Left lung (tissue), 10 donors: ENCODE measurements around the gene ZNF611. TPM values are rescaled to one million over a fixed set of nuclear protein-coding genes. Genes with fewer than 3 reads are reported as not detected.
"Not testable (repeated sequence)": the region's sequence is repeated elsewhere in the genome, so short reads cannot be mapped to it uniquely, and the experiment has no call there.

Experiments
- ATAC-seq: fragments of 200-7000 bp; cut with Tn5 transposase; one replicate; pipeline ENCODE4 v1.9.1; 2020; ENCODE audit warnings: moderate library complexity
- DNase-seq, 4 donors: peaks; one replicate each; pipeline ENCODE4 v3.0.0-alpha.2; 2013 to 2020
- H3K27ac ChIP-seq, 2 donors: fragments of 200-600 bp; sonication (generic) in 1 of 2; one replicate each; pipeline versions ENCODE4 v1.5.0 to v1.8.0; 2020 to 2021
- H3K27me3 ChIP-seq, 2 donors: fragments of 200-600 bp; sonication (generic) in 1 of 2; one replicate each; pipeline versions ENCODE4 v1.5.0 to v1.8.0; 2020 to 2021
- H3K36me3 ChIP-seq, 2 donors: fragments of 200-600 bp; sonication (generic) in 1 of 2; one replicate each; pipeline versions ENCODE4 v1.5.0 to v1.8.0; 2020 to 2021
- H3K4me1 ChIP-seq, 2 donors: fragments of 200-600 bp; one replicate each; pipeline ENCODE4 v1.8.0; 2021
- H3K4me3 ChIP-seq, 2 donors: fragments of 200-600 bp; sonication (generic) in 1 of 2; one replicate each; pipeline versions ENCODE4 v1.5.0 to v1.8.0; 2020 to 2021; ENCODE audit warnings: mild to moderate bottlenecking in 1 of 2
- H3K9me3 ChIP-seq, 2 donors: fragments of 200-600 bp; sonication (generic) in 1 of 2; one replicate each; pipeline versions ENCODE4 v1.5.0 to v1.8.0; 2020 to 2021
- intact Hi-C, 2 donors: fragments of 100-400 bp; cut with DNase I; formaldehyde crosslinking; loops; one replicate each; pipeline versions ENCODE4 v1.11.2 to v1.14.2; 2022
- polyA plus RNA-seq, 6 donors: library from polyadenylated mRNA; unstranded; fragments of 120-200 nt; gene quantifications; one replicate each; pipeline ENCODE4 v1.2.1, GENCODE V29; 2013; ENCODE audit not compliant: insufficient read length in 6 of 6
- total RNA-seq, 2 donors: library from RNA; stranded (reverse); fragmentation: NEBNext Ultra II Directional; extraction: Animal tissue kit (Norgen Biotek cat#: 25700); gene quantifications; one replicate each; pipeline ENCODE4 v1.2.1, GENCODE V29; 2021
- TF ChIP-seq, protein P1 (sequence below), 2 donors: fragments of 200-600 bp; sonication (generic) in 1 of 2; IDR thresholded peaks; one replicate each; pipeline versions ENCODE4 v1.5.0 to v1.8.0; 2021; ENCODE audit warnings: antibody characterized with exemption in 2 of 2
- donor health status: DM: no; HTN: yes; CAD: no.
- donor health status: DM: no; HTN: no; CAD: no.

ZNF611 gene
- total and polyA plus RNA-seq, 8 donors: 14.1 to 26.6 (median 16.0) TPM

DNA sequence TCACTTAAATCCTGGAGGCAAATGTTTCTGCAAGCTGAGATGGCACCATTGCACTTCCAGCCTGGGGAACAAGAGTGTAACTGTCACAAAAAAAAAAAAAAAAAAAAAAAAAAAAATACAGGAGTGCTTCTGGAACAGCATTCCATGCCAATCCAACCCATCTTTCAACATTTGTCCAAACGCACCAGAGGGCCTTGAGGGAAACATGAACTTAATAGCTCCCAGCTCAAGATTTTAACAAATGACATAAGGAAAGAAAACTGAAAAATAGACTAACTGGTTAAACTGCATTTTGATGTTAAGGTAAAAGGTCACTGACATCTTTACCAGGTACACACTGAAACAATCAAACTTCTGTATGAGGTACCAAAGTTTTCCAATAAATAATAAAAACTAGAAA is 49.0 kb downstream of the ZNF611 start:
- TF ChIP-seq, protein P1, sequence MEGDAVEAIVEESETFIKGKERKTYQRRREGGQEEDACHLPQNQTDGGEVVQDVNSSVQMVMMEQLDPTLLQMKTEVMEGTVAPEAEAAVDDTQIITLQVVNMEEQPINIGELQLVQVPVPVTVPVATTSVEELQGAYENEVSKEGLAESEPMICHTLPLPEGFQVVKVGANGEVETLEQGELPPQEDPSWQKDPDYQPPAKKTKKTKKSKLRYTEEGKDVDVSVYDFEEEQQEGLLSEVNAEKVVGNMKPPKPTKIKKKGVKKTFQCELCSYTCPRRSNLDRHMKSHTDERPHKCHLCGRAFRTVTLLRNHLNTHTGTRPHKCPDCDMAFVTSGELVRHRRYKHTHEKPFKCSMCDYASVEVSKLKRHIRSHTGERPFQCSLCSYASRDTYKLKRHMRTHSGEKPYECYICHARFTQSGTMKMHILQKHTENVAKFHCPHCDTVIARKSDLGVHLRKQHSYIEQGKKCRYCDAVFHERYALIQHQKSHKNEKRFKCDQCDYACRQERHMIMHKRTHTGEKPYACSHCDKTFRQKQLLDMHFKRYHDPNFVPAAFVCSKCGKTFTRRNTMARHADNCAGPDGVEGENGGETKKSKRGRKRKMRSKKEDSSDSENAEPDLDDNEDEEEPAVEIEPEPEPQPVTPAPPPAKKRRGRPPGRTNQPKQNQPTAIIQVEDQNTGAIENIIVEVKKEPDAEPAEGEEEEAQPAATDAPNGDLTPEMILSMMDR (IDR thresholded peaks at IDR 0.05): no peak
- intact Hi-C loops: no loop called here
- no peak for ATAC-seq
- no peaks in the 10 kb centered on the region for H3K9me3 ChIP-seq
- no peaks in the 10 kb centered on the region for H3K27me3 ChIP-seq
- H3K4me3 ChIP-seq: no peak overlapping the region
- peaks cover 0 to 4% of the 10 kb centered on the region in 2 donors for H3K36me3 ChIP-seq
- no peak for DNase-seq
- peaks cover under 1 to 15% of the 10 kb centered on the region in 2 donors for H3K4me1 ChIP-seq
- H3K27ac ChIP-seq: no peak overlapping the region

DNA sequence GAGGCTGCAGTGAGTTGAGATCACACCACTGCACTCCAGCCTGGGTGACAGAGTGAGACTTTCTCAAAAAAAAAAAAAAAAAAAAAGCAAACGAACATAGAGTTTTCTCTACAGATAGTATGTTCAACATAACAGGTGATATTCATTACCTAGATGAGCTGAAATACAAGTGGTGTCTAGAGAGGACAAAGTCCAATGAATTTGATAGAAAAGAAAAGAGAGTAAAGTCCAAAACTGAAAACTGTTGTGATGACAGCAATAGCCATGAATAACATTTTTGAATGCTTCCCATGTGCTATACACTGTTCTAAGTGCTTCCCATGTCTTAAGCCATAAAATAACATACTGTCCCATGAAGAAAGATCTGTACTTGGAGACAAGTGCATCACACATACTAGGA is 53.6 kb downstream of the ZNF611 start:
- H3K9me3 ChIP-seq, H3K4me1 ChIP-seq, ATAC-seq, H3K27ac ChIP-seq, DNase-seq, H3K36me3 ChIP-seq, H3K4me3 ChIP-seq, intact Hi-C loops, H3K27me3 ChIP-seq: not testable (repeated sequence)

DNA sequence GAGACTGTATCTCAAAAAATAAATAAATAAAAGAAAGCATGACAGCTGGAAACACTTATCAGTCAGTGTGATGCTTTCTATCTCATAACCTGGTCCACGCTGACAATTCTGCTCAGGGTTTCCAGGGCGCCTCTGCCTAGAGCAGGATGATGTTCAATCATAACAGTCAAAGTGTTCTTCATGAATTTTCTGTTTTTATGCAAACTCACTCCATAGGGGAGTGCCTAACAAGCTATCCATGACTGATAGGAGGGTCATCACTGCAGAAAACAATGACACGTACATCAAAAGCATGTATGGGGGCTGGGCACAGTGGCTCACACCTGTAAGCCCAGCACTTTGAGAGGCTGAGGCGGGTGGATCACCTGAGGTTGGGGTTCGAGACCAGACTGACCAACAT is 55.2 kb downstream of the ZNF611 start:
- ATAC-seq: no peak
- no peaks in the 10 kb centered on the region for H3K27me3 ChIP-seq
- TF ChIP-seq, protein P1 (IDR thresholded peaks at IDR 0.05): no peak
- no peak overlapping the region for H3K4me3 ChIP-seq
- intact Hi-C loops: no loop called here
- peaks cover 0 to 10% of the 10 kb centered on the region in 2 donors for H3K36me3 ChIP-seq
- H3K4me1 ChIP-seq: no peaks in the 10 kb centered on the region
- no peak for DNase-seq
- peaks cover 0 to 1% of the 10 kb centered on the region in 2 donors for H3K9me3 ChIP-seq
- H3K27ac ChIP-seq: no peak overlapping the region

DNA sequence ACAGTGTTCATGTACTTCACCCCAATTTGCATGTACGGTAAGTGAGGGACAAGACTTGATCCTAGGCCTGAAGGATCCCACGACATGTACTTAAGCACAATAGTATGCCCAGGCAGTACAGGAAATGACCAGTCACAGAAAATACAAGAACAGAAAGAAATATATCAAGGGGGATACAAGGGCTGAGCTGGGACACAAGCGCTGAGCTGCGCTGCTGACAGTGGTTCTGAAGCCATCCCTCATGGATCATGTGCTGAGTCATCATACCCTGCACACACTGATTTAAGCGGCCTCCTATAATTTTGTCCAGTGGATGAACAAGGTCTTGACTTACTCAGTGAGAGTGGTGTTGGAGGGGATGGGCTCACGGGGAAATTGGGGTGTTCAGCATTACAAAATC is 59.6 kb downstream of the ZNF611 start:
- H3K4me3 ChIP-seq, H3K27ac ChIP-seq, intact Hi-C loops, H3K36me3 ChIP-seq, DNase-seq, ATAC-seq, H3K27me3 ChIP-seq, H3K4me1 ChIP-seq, H3K9me3 ChIP-seq: not testable (repeated sequence)

DNA sequence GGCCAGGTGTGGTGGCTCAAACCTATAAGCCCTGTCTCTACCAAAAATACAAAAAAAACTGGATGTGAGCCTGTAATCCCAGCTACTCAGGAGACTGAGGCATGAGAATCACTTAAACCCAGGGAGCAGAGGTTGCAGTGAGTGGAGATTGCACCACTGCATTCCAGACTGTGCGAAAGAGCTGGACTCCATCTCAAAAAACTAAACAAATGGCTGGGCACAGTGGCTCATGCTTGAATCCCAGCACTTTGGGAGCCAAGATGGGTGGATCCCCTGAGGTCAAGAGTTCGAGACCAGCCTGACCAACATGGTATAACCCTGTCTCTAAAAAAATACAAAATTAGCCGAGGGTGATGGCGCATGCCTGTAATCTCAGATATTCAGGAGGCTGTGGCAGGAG is 61.8 kb downstream of the ZNF611 start:
- Histone ChIP-seq H3K36me3 (no peaks in the 10 kb centered on the region), H3K9me3 (peaks cover 0 to 1% of the 10 kb centered on the region in 2 donors), H3K27ac (no peak overlapping the region), H3K27me3 (no peaks in the 10 kb centered on the region), H3K4me3 (no peak overlapping the region), H3K4me1 (no peaks in the 10 kb centered on the region)
- DNase-seq: no peak
- ATAC-seq: no peak
- TF ChIP-seq, protein P1 (IDR thresholded peaks at IDR 0.05): no peak
- intact Hi-C loops: no loop called here

DNA sequence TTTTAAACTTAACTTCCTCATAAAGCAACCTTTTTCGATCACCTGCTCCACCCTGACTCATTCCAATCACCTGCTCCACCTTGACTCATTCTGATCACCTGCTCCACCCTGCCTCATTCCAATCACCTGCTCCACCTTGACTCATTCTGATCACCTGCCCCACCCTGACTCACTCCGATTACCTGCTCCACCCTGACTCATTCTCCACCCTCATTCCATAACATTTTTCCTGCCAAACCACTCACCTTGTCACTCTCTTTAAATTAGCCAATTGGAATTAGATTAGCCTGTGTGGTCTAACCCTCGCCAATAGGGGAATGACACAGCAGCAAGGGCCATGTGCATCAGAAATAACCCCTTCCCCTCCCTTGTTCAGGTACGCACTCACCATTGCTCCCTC is 64.8 kb downstream of the ZNF611 start:
- no peaks in the 10 kb centered on the region for H3K4me1 ChIP-seq
- no peak overlapping the region for H3K27ac ChIP-seq
- TF ChIP-seq, protein P1 (IDR thresholded peaks at IDR 0.05): no peak
- no peaks in the 10 kb centered on the region for H3K27me3 ChIP-seq
- DNase-seq (no peak), ATAC-seq (no peak)
- H3K4me3 ChIP-seq: no peak overlapping the region
- H3K9me3 ChIP-seq: no peaks in the 10 kb centered on the region
- no peaks in the 10 kb centered on the region for H3K36me3 ChIP-seq
- intact Hi-C loops: no loop called here
